ENCODE measurements around the gene THRB. TPM values are rescaled to one million over a fixed set of nuclear protein-coding genes. Genes with fewer than 3 reads are reported as not detected.

Gene THRB
- total RNA-seq, 4 donors from 2014 or later, result 6.3 to 10.3 (median 8.5) TPM

- H3K4me3 ChIP-seq, result no peak overlapping the region
- H3K9me3 ChIP-seq, result no peaks in the 10 kb centered on the region
- no peak for TF ChIP-seq POLR2A (IDR thresholded peaks at IDR 0.05)
- TF ChIP-seq EP300 (IDR thresholded peaks at IDR 0.05), result no peak
- no peak for TF ChIP-seq CTCF (IDR thresholded peaks at IDR 0.05)
- DNase-seq (ENCODE audit: low spot score in 2 of 2), result no peak
- WGBS, 2 donors, result 83 to 93% methylated on average over 1 of the region's 1 CpG
- H3K27ac ChIP-seq, result no peak overlapping the region
- H3K36me3 ChIP-seq, result no peaks in the 10 kb centered on the region
- peaks cover 0 to 20% (median 0%) of the 10 kb centered on the region in 4 donors for H3K4me1 ChIP-seq
- H3K27me3 ChIP-seq, result no peaks in the 10 kb centered on the region
These were observed 250.2 kb downstream of the THRB start for GRCh38 chr3:24244491-24244890.

- Histone ChIP-seq H3K4me3 (no peak overlapping the region), H3K27ac (peak overlapping the region in 2 of 4 donors; percentile 40 to 56), H3K9me3 (no peaks in the 10 kb centered on the region), H3K36me3 (no peaks in the 10 kb centered on the region), H3K27me3 (no peaks in the 10 kb centered on the region), H3K4me1 (peaks cover 0 to 36% (median 4%) of the 10 kb centered on the region in 4 donors)
- no peak for DNase-seq (ENCODE audit: low spot score in 2 of 2)
- peak in 1 of 2 donors; percentile 74 for TF ChIP-seq EP300 (IDR thresholded peaks at IDR 0.05)
- TF ChIP-seq POLR2A (IDR thresholded peaks at IDR 0.05), result no peak
- TF ChIP-seq CTCF (IDR thresholded peaks at IDR 0.05), result no peak
- 6 to 27% methylated on average over 6 of the region's 6 CpGs for WGBS, 2 donors
These were observed 252.5 kb downstream of the THRB start for GRCh38 chr3:24242012-24242698.

- Histone ChIP-seq H3K27me3 (no peaks in the 10 kb centered on the region), H3K4me3 (no peak overlapping the region), H3K27ac (no peak overlapping the region), H3K9me3 (no peaks in the 10 kb centered on the region), H3K4me1 (peaks cover 0 to 37% (median 4%) of the 10 kb centered on the region in 4 donors), H3K36me3 (no peaks in the 10 kb centered on the region)
- WGBS, 2 donors, result 88 to 94% methylated on average over 6 of the region's 6 CpGs
- no peak for TF ChIP-seq POLR2A (IDR thresholded peaks at IDR 0.05)
- TF ChIP-seq EP300 (IDR thresholded peaks at IDR 0.05), result no peak
- TF ChIP-seq CTCF (IDR thresholded peaks at IDR 0.05), result no peak
- no peak for DNase-seq (ENCODE audit: low spot score in 2 of 2)
These were observed 254.3 kb downstream of the THRB start for GRCh38 chr3:24240306-24240705.

- TF ChIP-seq POLR2A (IDR thresholded peaks at IDR 0.05) (no peak), EP300 (IDR thresholded peaks at IDR 0.05) (no peak), CTCF (IDR thresholded peaks at IDR 0.05) (peak; percentile 59 to 79 (median 67))
- H3K27ac ChIP-seq, result peak overlapping the region in 2 of 4 donors; percentile 2 to 61
These were observed 256.5 kb downstream of the THRB start for GRCh38 chr3:24237971-24238706.

GRCh38 chr3:24235121-24235520 lies 259.5 kb downstream of the THRB start:
- no peak for DNase-seq (ENCODE audit: low spot score in 2 of 2)
- H3K27me3 ChIP-seq, result no peaks in the 10 kb centered on the region
- H3K4me1 ChIP-seq, result peaks cover 0 to 16% (median 4%) of the 10 kb centered on the region in 4 donors
- WGBS, 2 donors, result 85 to 86% methylated on average over 3 of the region's 3 CpGs
- no peak overlapping the region for H3K27ac ChIP-seq
- no peak for TF ChIP-seq CTCF (IDR thresholded peaks at IDR 0.05)
- no peak for TF ChIP-seq EP300 (IDR thresholded peaks at IDR 0.05)
- no peak overlapping the region for H3K4me3 ChIP-seq
- no peaks in the 10 kb centered on the region for H3K9me3 ChIP-seq
- H3K36me3 ChIP-seq, result no peaks in the 10 kb centered on the region

More at GRCh38 chr3:24237971-24238706, 256.5 kb downstream of the THRB start:
- Histone ChIP-seq H3K36me3 (no peaks in the 10 kb centered on the region), H3K27me3 (no peaks in the 10 kb centered on the region), H3K4me3 (no peak overlapping the region), H3K9me3 (no peaks in the 10 kb centered on the region), H3K4me1 (peaks cover 0 to 35% (median 4%) of the 10 kb centered on the region in 4 donors)
- 11 to 20% methylated on average over 4 of the region's 4 CpGs for WGBS, 2 donors
- DNase-seq (ENCODE audit: low spot score in 2 of 2), result peak in 1 of 2 donors; percentile 76
